Measurements from ENCODE around the gene WBP1.

DNA sequence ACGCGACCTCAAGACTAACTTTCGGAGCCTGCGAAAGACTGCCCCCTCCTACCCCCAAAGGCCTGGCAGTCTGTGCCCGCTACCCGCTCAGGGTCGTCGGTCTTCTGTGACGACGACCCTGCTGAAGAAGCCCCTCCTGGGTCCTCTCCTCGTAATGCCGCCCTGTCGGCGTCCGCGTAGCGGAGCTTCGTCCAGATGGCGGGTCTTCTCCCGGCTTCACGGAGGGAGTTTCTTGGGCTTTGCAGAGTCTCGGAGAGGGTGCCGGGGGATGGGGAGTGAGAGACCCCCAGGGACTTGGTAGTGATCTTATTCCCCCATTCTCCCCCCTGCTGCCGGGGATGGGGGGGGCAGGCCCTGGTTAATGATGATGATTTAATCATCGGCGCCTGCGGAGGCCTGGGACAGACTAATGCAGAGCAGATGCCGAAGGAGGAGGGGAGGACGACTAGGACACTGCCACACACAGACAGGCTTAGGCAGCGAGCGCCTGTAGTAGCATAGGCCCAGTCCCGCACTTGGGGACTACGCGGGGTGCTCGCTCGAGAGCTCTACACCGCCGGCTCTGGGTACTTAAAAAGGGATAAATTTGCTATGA is 49.8 kb downstream of the WBP1 start:
- TF ChIP-seq CTCF (IDR thresholded peaks at IDR 0.05) (no peak), POLR2A (IDR thresholded peaks at IDR 0.05) (no peak)

Data from thyroid gland (tissue), 4 donors.